ENCODE measurements around the gene TTN. TPM values are rescaled to one million over a fixed set of nuclear protein-coding genes. Genes with fewer than 3 reads are reported as not detected.

Gene TTN
- total RNA-seq, 1 experiment from 2014 or later = 1.1 TPM

DNA sequence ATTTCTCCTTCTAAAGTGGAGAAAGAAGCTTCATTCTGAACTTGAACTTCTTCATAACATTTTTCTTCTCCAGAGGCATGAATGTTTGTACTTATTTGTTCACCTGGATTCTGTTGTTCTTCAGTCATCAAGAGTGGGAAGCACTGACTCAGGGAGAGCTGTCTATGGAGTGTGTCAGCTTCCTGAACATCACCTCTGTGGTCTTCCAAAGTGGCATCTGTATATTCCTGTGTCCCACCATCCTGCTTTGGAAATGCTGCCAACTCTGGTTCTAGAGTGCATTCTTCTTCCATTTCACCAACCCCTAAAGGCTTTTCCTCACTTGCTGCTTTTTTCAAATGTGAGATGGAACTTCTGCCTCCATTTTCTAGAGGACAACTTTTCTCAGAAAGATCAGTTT, 59.5 kb downstream of the TTN start:
- TF ChIP-seq EZH2phosphoT487 (IDR thresholded peaks at IDR 0.05; ENCODE audit: borderline replicate concordance, low read length) = no peak
- no peak for TF ChIP-seq EZH2 (IDR thresholded peaks at IDR 0.05; ENCODE audit: low read length, unreplicated experiment)
- TF ChIP-seq, protein P1, sequence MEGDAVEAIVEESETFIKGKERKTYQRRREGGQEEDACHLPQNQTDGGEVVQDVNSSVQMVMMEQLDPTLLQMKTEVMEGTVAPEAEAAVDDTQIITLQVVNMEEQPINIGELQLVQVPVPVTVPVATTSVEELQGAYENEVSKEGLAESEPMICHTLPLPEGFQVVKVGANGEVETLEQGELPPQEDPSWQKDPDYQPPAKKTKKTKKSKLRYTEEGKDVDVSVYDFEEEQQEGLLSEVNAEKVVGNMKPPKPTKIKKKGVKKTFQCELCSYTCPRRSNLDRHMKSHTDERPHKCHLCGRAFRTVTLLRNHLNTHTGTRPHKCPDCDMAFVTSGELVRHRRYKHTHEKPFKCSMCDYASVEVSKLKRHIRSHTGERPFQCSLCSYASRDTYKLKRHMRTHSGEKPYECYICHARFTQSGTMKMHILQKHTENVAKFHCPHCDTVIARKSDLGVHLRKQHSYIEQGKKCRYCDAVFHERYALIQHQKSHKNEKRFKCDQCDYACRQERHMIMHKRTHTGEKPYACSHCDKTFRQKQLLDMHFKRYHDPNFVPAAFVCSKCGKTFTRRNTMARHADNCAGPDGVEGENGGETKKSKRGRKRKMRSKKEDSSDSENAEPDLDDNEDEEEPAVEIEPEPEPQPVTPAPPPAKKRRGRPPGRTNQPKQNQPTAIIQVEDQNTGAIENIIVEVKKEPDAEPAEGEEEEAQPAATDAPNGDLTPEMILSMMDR (conservative IDR thresholded peaks at IDR 0.05; ENCODE audit: low read depth, low read length) = no peak
- peaks cover 13% of the 10 kb centered on the region; the same call in 1 of the 2 replicates for H3K27me3 ChIP-seq (ENCODE audit: low read length)
- H3K4me1 ChIP-seq (ENCODE audit: insufficient read depth, low read length) = peaks cover 12% of the 10 kb centered on the region
- H3K27ac ChIP-seq (ENCODE audit: low read length) = no peak overlapping the region
- no peak overlapping the region for H3K9ac ChIP-seq (ENCODE audit: low read length)
- ATAC-seq = peak; percentile 73
- CTCF ChIA-PET = no interaction called here
- no peaks in the 10 kb centered on the region for H3K79me2 ChIP-seq (ENCODE audit: low read length)
- intact Hi-C loops (cut with micrococcal nuclease) = no loop called here
- no TSS peak for BruUV-seq (replicated peaks)
- H2AFZ ChIP-seq (ENCODE audit: low read length) = no peak overlapping the region
- peak; percentile 77 for DNase-seq
- no peaks in the 10 kb centered on the region for H3K9me2 ChIP-seq (replicated peaks; ENCODE audit: low read length)
- no peaks in the 10 kb centered on the region for H3F3A ChIP-seq (ENCODE audit: low read length, unreplicated experiment)
- H4K20me1 ChIP-seq (ENCODE audit: low read length) = no peaks in the 10 kb centered on the region
- peak overlapping the region; percentile 2 for H3K4me2 ChIP-seq (ENCODE audit: low read length)
- H3K4me3 ChIP-seq (ENCODE audit: low read length) = no peak overlapping the region
- H3K36me3 ChIP-seq (ENCODE audit: low read depth, low read length) = no peaks in the 10 kb centered on the region
- POLR2A ChIA-PET (ENCODE audit: unreplicated experiment) = interaction anchor here (0.6 kb wide), 1 partner anchor 72 kb away, joined by 3 read pairs; no protein-coding TSS in a partner anchor
- no peaks in the 10 kb centered on the region for H3K9me3 ChIP-seq (ENCODE audit: low read length)

DNA sequence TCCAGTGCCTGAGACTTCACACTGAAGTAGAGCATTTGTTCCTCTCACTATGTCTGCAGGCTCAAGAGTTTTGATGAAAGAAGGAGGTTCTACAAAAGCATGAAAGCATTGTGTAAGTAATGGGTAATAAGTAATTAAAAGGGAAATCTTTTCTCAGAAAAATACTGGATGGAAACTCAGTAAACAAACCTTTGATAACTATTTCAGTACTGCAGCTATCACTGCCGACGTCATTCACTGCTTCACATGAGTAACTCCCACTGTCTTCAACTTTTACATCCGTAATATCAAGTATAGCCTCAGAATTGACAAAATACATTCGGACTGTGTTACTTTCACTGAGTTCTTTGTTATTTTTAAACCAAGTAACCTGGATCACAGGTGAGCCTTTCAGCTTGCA, 72.7 kb downstream of the TTN start:
- CTCF ChIA-PET = no interaction called here
- no TSS peak for BruUV-seq (replicated peaks)
- intact Hi-C loops (cut with micrococcal nuclease) = no loop called here
- no peak overlapping the region for H3K9ac ChIP-seq (ENCODE audit: low read length)
- H3K79me2 ChIP-seq (ENCODE audit: low read length) = no peaks in the 10 kb centered on the region
- no peak overlapping the region for H3K27ac ChIP-seq (ENCODE audit: low read length)
- H3K27me3 ChIP-seq (ENCODE audit: low read length) = peaks cover 69% of the 10 kb centered on the region
- no peaks in the 10 kb centered on the region for H3K4me1 ChIP-seq (ENCODE audit: insufficient read depth, low read length)
- no peak for TF ChIP-seq EZH2phosphoT487 (IDR thresholded peaks at IDR 0.05; ENCODE audit: borderline replicate concordance, low read length)
- no peak for TF ChIP-seq EZH2 (IDR thresholded peaks at IDR 0.05; ENCODE audit: low read length, unreplicated experiment)
- TF ChIP-seq, protein P1 (conservative IDR thresholded peaks at IDR 0.05; ENCODE audit: low read depth, low read length) = no peak
- no peak overlapping the region for H2AFZ ChIP-seq (ENCODE audit: low read length)
- no peaks in the 10 kb centered on the region for H3K9me3 ChIP-seq (ENCODE audit: low read length)
- H3F3A ChIP-seq (ENCODE audit: low read length, unreplicated experiment) = no peaks in the 10 kb centered on the region
- DNase-seq (no peak), ATAC-seq (no peak)
- no peaks in the 10 kb centered on the region for H3K9me2 ChIP-seq (replicated peaks; ENCODE audit: low read length)
- no peaks in the 10 kb centered on the region for H4K20me1 ChIP-seq (ENCODE audit: low read length)
- POLR2A ChIA-PET (ENCODE audit: unreplicated experiment) = no interaction called here
- H3K4me3 ChIP-seq (ENCODE audit: low read length) = no peak overlapping the region
- H3K4me2 ChIP-seq (ENCODE audit: low read length) = no peak overlapping the region
- H3K36me3 ChIP-seq (ENCODE audit: low read depth, low read length) = no peaks in the 10 kb centered on the region

DNA sequence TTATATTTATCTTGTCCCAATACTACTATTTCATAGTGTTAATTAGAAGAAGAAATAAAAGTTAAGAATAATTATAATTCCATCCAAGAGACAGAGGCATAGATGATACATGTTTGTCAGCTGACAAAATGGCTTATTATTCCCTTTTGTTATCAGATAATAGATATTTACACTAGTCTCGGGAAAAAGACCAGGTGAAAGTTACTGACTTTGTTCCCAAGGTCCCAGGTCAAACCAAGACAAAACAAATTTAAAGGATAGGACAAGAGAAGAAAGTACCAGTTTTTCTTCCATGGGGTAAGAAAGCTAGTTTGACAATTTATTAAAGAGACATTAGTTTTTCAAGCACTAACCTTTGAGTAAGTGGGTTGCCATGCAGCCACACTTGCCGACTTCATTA, 73.2 kb downstream of the TTN start:
- Histone ChIP-seq H3K36me3 (ENCODE audit: low read depth, low read length) (no peaks in the 10 kb centered on the region), H3K9ac (ENCODE audit: low read length) (no peak overlapping the region), H3K9me3 (ENCODE audit: low read length) (no peaks in the 10 kb centered on the region), H3K79me2 (ENCODE audit: low read length) (no peaks in the 10 kb centered on the region), H3K4me1 (ENCODE audit: insufficient read depth, low read length) (no peaks in the 10 kb centered on the region), H3K27ac (ENCODE audit: low read length) (no peak overlapping the region), H3K4me3 (ENCODE audit: low read length) (no peak overlapping the region), H3K4me2 (ENCODE audit: low read length) (no peak overlapping the region), H3F3A (ENCODE audit: low read length, unreplicated experiment) (no peaks in the 10 kb centered on the region), H4K20me1 (ENCODE audit: low read length) (no peaks in the 10 kb centered on the region), H2AFZ (ENCODE audit: low read length) (no peak overlapping the region), H3K9me2 (replicated peaks; ENCODE audit: low read length) (no peaks in the 10 kb centered on the region), H3K27me3 (ENCODE audit: low read length) (peaks cover 68% of the 10 kb centered on the region)
- DNase-seq (no peak), ATAC-seq (no peak)
- TF ChIP-seq, protein P1 (conservative IDR thresholded peaks at IDR 0.05; ENCODE audit: low read depth, low read length) = no peak
- TF ChIP-seq EZH2 (IDR thresholded peaks at IDR 0.05; ENCODE audit: low read length, unreplicated experiment) = no peak
- TF ChIP-seq EZH2phosphoT487 (IDR thresholded peaks at IDR 0.05; ENCODE audit: borderline replicate concordance, low read length) = no peak
- no TSS peak for BruUV-seq (replicated peaks)
- ChIA-PET CTCF (no interaction called here), POLR2A (ENCODE audit: unreplicated experiment) (no interaction called here)
- intact Hi-C loops (cut with micrococcal nuclease) = no loop called here

Measured in PC-3 (cell line).